ENCODE results near the gene NOS2.
"Not testable (repeated sequence)": the region's sequence is repeated elsewhere in the genome, so short reads cannot be mapped to it uniquely, and the experiment has no call there.

NOS2 gene

GRCh38 chr17:27753726-27754125 is 46.6 kb downstream of the NOS2 start:
- DNase-seq, result not testable (repeated sequence)

GRCh38 chr17:27752831-27753619 is 47.3 kb downstream of the NOS2 start:
- DNase-seq, result not testable (repeated sequence)

GRCh38 chr17:27751622-27752490 is 48.5 kb downstream of the NOS2 start:
- DNase-seq, result no peak

GRCh38 chr17:27751166-27751565 is 49.2 kb downstream of the NOS2 start:
- DNase-seq, result no peak

- not testable (repeated sequence) for DNase-seq
Observed at GRCh38 chr17:27749562-27750150, 50.7 kb downstream of the NOS2 start.

- DNase-seq, result no peak
Observed at GRCh38 chr17:27748360-27748825, 51.9 kb downstream of the NOS2 start.

GRCh38 chr17:27747462-27748359 is 52.6 kb downstream of the NOS2 start:
- no peak for DNase-seq

GRCh38 chr17:27746881-27747280 is 53.4 kb downstream of the NOS2 start:
- no peak for DNase-seq

GRCh38 chr17:27746320-27746719 is 54.0 kb downstream of the NOS2 start:
- DNase-seq, result not testable (repeated sequence)

GRCh38 chr17:27745207-27745830 is 55.0 kb downstream of the NOS2 start:
- DNase-seq, result not testable (repeated sequence)

- DNase-seq, result no peak
Observed at GRCh38 chr17:27743281-27743885, 56.9 kb downstream of the NOS2 start.

GRCh38 chr17:27741971-27742575 is 58.3 kb downstream of the NOS2 start:
- DNase-seq, result no peak

- DNase-seq, result no peak
Observed at GRCh38 chr17:27741361-27741861, 58.9 kb downstream of the NOS2 start.

GRCh38 chr17:27740541-27740940 is 59.8 kb downstream of the NOS2 start:
- DNase-seq, result not testable (repeated sequence)

- DNase-seq, result no peak
Observed at GRCh38 chr17:27733773-27734172, 66.6 kb downstream of the NOS2 start.

- DNase-seq, result not testable (repeated sequence)
Observed at GRCh38 chr17:27732746-27733145, 67.6 kb downstream of the NOS2 start.

GRCh38 chr17:27725982-27726381 is 74.3 kb downstream of the NOS2 start:
- DNase-seq, result not testable (repeated sequence)

- no peak for DNase-seq
Observed at GRCh38 chr17:27721797-27722196, 78.5 kb downstream of the NOS2 start.

Data from T-helper 2 cell (primary cell).